Measurements from ENCODE around the gene CCDC39.
"Not testable (repeated sequence)": the region's sequence is repeated elsewhere in the genome, so short reads cannot be mapped to it uniquely, and the experiment has no call there.

The CCDC39 gene

DNA sequence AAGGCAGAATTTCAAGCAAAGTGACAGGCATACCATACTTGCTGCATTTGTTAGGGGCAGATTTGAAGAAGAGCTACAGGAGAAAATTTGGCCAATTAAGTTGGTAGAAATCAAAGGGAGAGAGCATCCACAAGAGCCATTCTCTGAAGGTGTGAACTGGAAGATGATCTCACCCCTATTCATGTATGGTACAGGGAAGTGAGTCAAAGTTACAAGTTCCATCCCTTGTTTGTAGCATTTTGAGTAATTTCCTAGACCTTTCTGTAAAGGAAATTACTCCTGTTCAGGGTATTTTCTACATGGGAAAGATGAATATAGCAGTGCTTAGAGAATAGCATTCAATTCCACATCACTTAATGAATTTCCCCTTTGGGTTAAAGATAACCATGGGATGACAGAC, 48.9 kb downstream of the CCDC39 start:
- no peak for DNase-seq (ENCODE audit: insufficient read length, low spot score)
- FAIRE-seq = no peak
- no peak for TF ChIP-seq CTCF (IDR thresholded peaks at IDR 0.05; ENCODE audit: insufficient read depth, missing control alignments)

DNA sequence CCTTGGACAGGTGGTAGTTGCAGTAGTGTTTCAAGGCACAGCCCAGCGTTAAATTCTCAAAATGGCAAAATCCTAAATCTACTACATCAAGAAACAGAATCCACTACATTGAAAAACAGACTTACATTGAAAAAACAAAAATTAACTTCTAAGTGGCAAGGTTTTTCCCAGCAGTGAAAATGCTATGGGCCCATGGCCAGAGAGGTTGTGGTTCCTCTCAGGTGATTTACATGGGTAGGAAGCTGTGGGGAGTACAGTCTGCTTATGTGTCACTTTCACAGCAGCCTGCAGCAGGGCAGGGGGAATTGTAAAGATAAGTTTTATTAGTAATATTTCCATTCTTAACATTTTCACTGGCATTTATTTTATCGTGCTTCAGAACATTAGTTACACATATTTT, 52.4 kb downstream of the CCDC39 start:
- no peak for FAIRE-seq
- DNase-seq (ENCODE audit: insufficient read length, low spot score) = no peak
- TF ChIP-seq CTCF (IDR thresholded peaks at IDR 0.05; ENCODE audit: insufficient read depth, missing control alignments) = no peak

DNA sequence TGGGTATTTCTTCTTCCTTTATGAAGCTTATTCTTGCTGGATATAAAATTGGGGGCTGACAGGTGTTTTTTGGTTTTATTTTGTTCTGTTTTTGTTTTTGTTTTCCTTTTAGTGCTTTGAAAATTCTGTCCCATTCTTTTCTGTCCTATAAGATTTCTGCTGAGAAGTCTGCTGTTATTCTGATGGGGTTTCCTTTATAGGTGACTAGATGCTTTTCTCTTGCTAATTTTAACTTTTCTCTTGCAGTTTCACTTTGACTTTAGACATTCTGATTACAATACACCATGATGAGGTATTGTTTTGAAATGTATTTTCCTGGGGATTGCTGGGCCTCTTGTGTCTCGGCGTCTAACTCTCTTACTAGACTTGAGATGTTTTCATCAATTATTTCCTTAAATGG, 54.6 kb downstream of the CCDC39 start:
- TF ChIP-seq CTCF (IDR thresholded peaks at IDR 0.05; ENCODE audit: insufficient read depth, missing control alignments) = no peak
- DNase-seq (ENCODE audit: insufficient read length, low spot score) (no peak), FAIRE-seq (no peak)

DNA sequence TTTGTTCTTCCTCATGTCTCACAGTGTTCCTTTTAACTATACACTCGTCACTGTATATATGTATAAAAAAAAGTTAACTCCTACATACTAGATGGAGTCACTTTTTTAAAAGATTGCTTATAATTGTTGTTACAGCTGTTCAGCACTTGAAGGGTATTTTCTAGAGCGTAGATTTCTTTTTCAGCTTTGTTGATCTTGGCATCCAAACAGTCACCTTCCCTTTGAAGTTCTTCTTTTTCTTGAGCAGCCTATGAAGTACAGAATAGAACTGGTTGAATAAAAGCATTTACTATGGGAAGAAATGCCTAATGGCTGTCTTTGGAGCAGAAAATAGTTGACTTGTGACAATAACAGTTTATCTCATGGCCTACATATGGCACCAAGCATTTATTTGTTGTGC, 59.6 kb downstream of the CCDC39 start:
- no peak for TF ChIP-seq CTCF (IDR thresholded peaks at IDR 0.05; ENCODE audit: insufficient read depth, missing control alignments)
- FAIRE-seq (no peak), DNase-seq (ENCODE audit: insufficient read length, low spot score) (no peak)

DNA sequence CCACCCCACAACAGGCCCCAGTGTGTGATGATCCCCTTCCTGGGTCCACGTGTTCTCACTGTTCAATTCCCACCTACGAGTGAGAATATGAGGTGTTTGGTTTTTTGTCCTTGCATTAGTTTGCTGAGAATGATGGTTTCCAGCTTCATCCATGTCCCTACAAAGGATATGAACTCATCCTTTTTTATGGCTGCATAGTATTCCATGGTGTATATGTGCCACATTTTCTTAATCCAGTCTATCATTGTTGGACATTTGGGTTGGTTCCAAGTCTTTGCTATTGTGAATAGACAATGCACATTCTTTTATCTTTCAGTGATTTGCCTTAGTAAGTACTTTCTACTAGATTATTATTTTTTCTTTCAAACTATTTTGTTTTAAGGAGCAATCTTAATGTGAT, 60.7 kb downstream of the CCDC39 start:
- FAIRE-seq; DNase-seq (ENCODE audit: insufficient read length, low spot score): not testable (repeated sequence)

DNA sequence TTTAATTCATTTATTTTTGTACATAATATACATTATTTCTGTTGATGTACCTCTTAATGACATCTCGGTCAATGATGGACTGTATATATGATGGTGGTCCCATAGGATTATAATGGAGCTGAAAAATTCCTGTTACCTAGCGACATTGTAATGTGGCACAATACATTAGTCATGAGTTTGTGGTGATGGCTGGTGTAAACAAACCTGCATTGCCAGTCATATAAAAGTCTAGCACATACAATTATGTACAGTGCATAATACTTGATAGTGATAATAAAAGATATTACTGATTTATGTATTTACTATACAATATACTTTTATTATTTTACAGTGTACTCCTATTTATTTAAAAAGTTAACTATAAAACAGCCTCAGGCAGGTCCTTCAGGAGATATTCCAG, 62.2 kb downstream of the CCDC39 start:
- no peak for FAIRE-seq
- no peak for TF ChIP-seq CTCF (IDR thresholded peaks at IDR 0.05; ENCODE audit: insufficient read depth, missing control alignments)

GRCh38 chr3:180615954-180616353, 63.3 kb downstream of the CCDC39 start:
- no peak for FAIRE-seq
- DNase-seq (ENCODE audit: insufficient read length, low spot score) = no peak
- TF ChIP-seq CTCF (IDR thresholded peaks at IDR 0.05; ENCODE audit: insufficient read depth, missing control alignments) = no peak

More for the DNA sequence above, 62.2 kb downstream of the CCDC39 start:
- DNase-seq (ENCODE audit: insufficient read length, low spot score) = no peak

GRCh38 chr3:180612364-180612763, 66.9 kb downstream of the CCDC39 start:
- no peak for TF ChIP-seq CTCF (IDR thresholded peaks at IDR 0.05; ENCODE audit: insufficient read depth, missing control alignments)
- FAIRE-seq (no peak), DNase-seq (ENCODE audit: insufficient read length, low spot score) (no peak)
